Measurements from ENCODE around the gene TOM1.

Gene TOM1

GRCh38 chr22:35307892-35308291, 8.2 kb downstream of the TOM1 start:
- Histone ChIP-seq H3K4me1 (ENCODE audit: control insufficient read depth in 1 of 2, insufficient read depth in 1 of 2, low read depth in 1 of 2, low read length in 1 of 2) (peaks cover 38 to 48% of the 10 kb centered on the region in 2 experiments), H3K27me3 (no peaks in the 10 kb centered on the region), H3K9me3 (no peaks in the 10 kb centered on the region), H3K27ac (peak overlapping the region; percentile 80), H3K4me3 (ENCODE audit: low read depth in 1 of 2, low read length in 1 of 2) (no peak overlapping the region), H3K36me3 (peaks cover 52% of the 10 kb centered on the region)
- TF ChIP-seq, protein P1, sequence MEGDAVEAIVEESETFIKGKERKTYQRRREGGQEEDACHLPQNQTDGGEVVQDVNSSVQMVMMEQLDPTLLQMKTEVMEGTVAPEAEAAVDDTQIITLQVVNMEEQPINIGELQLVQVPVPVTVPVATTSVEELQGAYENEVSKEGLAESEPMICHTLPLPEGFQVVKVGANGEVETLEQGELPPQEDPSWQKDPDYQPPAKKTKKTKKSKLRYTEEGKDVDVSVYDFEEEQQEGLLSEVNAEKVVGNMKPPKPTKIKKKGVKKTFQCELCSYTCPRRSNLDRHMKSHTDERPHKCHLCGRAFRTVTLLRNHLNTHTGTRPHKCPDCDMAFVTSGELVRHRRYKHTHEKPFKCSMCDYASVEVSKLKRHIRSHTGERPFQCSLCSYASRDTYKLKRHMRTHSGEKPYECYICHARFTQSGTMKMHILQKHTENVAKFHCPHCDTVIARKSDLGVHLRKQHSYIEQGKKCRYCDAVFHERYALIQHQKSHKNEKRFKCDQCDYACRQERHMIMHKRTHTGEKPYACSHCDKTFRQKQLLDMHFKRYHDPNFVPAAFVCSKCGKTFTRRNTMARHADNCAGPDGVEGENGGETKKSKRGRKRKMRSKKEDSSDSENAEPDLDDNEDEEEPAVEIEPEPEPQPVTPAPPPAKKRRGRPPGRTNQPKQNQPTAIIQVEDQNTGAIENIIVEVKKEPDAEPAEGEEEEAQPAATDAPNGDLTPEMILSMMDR (IDR thresholded peaks at IDR 0.05): no peak

GRCh38 chr22:35308480-35309021, 8.9 kb downstream of the TOM1 start:
- H3K36me3 ChIP-seq: peaks cover 51% of the 10 kb centered on the region
- H3K27ac ChIP-seq: peak overlapping the region; percentile 80
- peaks cover 34 to 44% of the 10 kb centered on the region in 2 experiments for H3K4me1 ChIP-seq (ENCODE audit: control insufficient read depth in 1 of 2, insufficient read depth in 1 of 2, low read depth in 1 of 2, low read length in 1 of 2)
- TF ChIP-seq, protein P1 (IDR thresholded peaks at IDR 0.05): no peak
- no peaks in the 10 kb centered on the region for H3K9me3 ChIP-seq
- H3K4me3 ChIP-seq (ENCODE audit: low read depth in 1 of 2, low read length in 1 of 2): no peak overlapping the region
- H3K27me3 ChIP-seq: no peaks in the 10 kb centered on the region

- Histone ChIP-seq H3K4me3 (ENCODE audit: low read depth in 1 of 2, low read length in 1 of 2) (no peak overlapping the region), H3K4me1 (ENCODE audit: control insufficient read depth in 1 of 2, insufficient read depth in 1 of 2, low read depth in 1 of 2, low read length in 1 of 2) (peaks cover 30 to 34% of the 10 kb centered on the region in 2 experiments), H3K27me3 (no peaks in the 10 kb centered on the region), H3K27ac (no peak overlapping the region), H3K9me3 (no peaks in the 10 kb centered on the region), H3K36me3 (peaks cover 66% of the 10 kb centered on the region)
- TF ChIP-seq, protein P1 (IDR thresholded peaks at IDR 0.05): no peak
Measured at GRCh38 chr22:35310556-35311550, 11.2 kb downstream of the TOM1 start.

DNA sequence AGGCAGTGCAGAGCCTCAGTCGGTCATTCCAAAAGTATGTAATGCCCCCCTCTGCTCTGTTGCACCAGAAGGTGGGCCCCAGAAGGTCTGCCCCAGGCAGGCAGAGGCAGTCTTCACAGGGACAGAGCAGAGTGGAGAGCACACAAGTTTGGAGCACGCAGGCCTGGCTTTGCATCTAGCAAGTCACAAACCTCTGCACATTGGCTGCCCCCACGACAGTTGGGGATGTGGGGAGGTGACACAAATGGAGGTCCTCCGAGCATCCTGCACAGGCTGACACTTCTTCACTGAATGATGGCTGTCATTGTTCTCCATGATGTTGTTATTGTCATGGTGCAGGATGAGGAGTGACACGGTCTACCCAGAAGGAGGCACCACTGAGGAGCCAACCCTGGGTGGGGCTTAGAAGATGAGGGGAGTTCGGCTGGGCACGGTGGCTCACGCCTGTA, 11.9 kb downstream of the TOM1 start:
- Histone ChIP-seq H3K4me3 (ENCODE audit: low read depth in 1 of 2, low read length in 1 of 2) (no peak overlapping the region), H3K9me3 (no peaks in the 10 kb centered on the region), H3K4me1 (ENCODE audit: control insufficient read depth in 1 of 2, insufficient read depth in 1 of 2, low read depth in 1 of 2, low read length in 1 of 2) (peaks cover 23 to 27% of the 10 kb centered on the region in 2 experiments), H3K27me3 (no peaks in the 10 kb centered on the region), H3K36me3 (peaks cover 67% of the 10 kb centered on the region), H3K27ac (no peak overlapping the region)
- TF ChIP-seq, protein P1 (IDR thresholded peaks at IDR 0.05): no peak

DNA sequence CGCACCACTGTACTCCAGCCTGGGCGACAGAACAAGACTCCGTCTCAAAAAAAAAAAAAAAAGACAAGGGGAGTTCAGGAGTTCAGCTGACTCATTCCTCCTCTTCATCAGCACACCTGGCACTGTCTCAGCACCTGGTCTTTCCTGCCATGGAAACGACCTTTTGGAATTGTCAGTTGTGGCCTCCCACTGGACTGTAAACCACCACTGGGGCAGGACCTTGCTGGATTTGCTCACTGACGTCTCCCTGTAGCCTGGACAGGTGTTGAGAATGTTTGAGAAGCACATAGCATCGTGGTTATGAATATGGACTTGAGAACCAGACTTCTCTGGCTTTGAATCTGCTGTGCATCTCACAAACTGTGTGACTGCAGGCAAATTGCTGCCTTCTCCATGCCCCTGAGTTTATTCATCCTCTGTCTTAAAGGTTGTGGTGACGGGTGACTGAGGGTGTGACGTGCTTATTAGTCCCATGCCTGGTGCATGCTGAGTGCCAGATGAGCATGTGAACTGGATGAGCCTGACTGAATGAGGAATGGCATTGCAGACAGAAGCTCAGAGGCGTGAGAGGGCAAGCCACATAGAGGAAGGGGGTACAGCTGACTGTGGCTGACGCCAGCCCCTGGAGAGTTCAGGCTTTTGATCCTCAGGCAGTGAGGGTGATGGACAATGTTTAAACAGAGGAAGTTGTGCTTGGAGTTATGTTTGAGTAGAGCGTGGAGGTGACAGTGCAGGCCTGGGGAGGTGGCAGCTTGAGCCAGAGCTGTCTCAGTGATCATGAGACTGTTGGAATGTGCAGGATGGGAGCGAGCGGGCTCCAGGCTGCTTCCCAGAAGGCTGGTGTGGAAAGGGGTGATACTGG, 12.7 kb downstream of the TOM1 start:
- TF ChIP-seq, protein P1 (IDR thresholded peaks at IDR 0.05): no peak
- H3K4me1 ChIP-seq (ENCODE audit: control insufficient read depth in 1 of 2, insufficient read depth in 1 of 2, low read depth in 1 of 2, low read length in 1 of 2): peaks cover 19 to 20% of the 10 kb centered on the region in 2 experiments
- no peaks in the 10 kb centered on the region for H3K9me3 ChIP-seq
- peak overlapping the region; percentile 31 for H3K27ac ChIP-seq
- H3K27me3 ChIP-seq: no peaks in the 10 kb centered on the region
- H3K36me3 ChIP-seq: peaks cover 75% of the 10 kb centered on the region
- H3K4me3 ChIP-seq (ENCODE audit: low read depth in 1 of 2, low read length in 1 of 2): no peak overlapping the region

Measured in neutrophil (primary cell).